ENCODE measurements around the gene DCHS1.

Gene DCHS1

GRCh38 chr11:6656936-6657335 lies 1.3 kb upstream of the DCHS1 start:
- no peak for TF ChIP-seq ZC3H10 (CRISPR knock-in tag; IDR thresholded peaks at IDR 0.05)
- TF ChIP-seq PPARA (CRISPR knock-in tag; IDR thresholded peaks at IDR 0.05; ENCODE audit: borderline replicate concordance): no peak
- no peak for TF ChIP-seq ISL1 (CRISPR knock-in tag; IDR thresholded peaks at IDR 0.05)
- no peak for TF ChIP-seq POU6F1 (CRISPR knock-in tag; IDR thresholded peaks at IDR 0.05; ENCODE audit: borderline replicate concordance, low read depth)
- no peak for TF ChIP-seq TSHZ2 (CRISPR knock-in tag; IDR thresholded peaks at IDR 0.05)
- TF ChIP-seq ESRRG (CRISPR knock-in tag; IDR thresholded peaks at IDR 0.05): no peak
- TF ChIP-seq CSRNP3 (CRISPR knock-in tag; IDR thresholded peaks at IDR 0.05): no peak
- no peak for TF ChIP-seq CREB5 (CRISPR knock-in tag; IDR thresholded peaks at IDR 0.05; ENCODE audit: low read depth)
- TF ChIP-seq ZFP30 (CRISPR knock-in tag; IDR thresholded peaks at IDR 0.05): no peak
- no peak for TF ChIP-seq TOX (CRISPR knock-in tag; IDR thresholded peaks at IDR 0.05; ENCODE audit: borderline replicate concordance)
- no peak for TF ChIP-seq PATZ1 (CRISPR knock-in tag; IDR thresholded peaks at IDR 0.05; ENCODE audit: borderline replicate concordance)
- no peak for TF ChIP-seq ZNF70 (CRISPR knock-in tag; IDR thresholded peaks at IDR 0.05)
- TF ChIP-seq ZFP3 (CRISPR knock-in tag; IDR thresholded peaks at IDR 0.05): no peak
- no peak for TF ChIP-seq CSDC2 (CRISPR knock-in tag; IDR thresholded peaks at IDR 0.05)
- no peak for TF ChIP-seq RARB (CRISPR knock-in tag; IDR thresholded peaks at IDR 0.05)
- TF ChIP-seq ZNF8 (CRISPR knock-in tag; IDR thresholded peaks at IDR 0.05): no peak
- TF ChIP-seq SNAI2 (CRISPR knock-in tag; IDR thresholded peaks at IDR 0.05): no peak
- no peak for TF ChIP-seq BACH2 (CRISPR knock-in tag; IDR thresholded peaks at IDR 0.05; ENCODE audit: borderline replicate concordance)
- ATAC-seq: no peak

- TF ChIP-seq ARNTL (CRISPR knock-in tag; IDR thresholded peaks at IDR 0.05; ENCODE audit: borderline replicate concordance, low read depth): no peak
- no peak for TF ChIP-seq RARB (CRISPR knock-in tag; IDR thresholded peaks at IDR 0.05)
- TF ChIP-seq ZFP30 (CRISPR knock-in tag; IDR thresholded peaks at IDR 0.05): no peak
- no peak for TF ChIP-seq ZNF70 (CRISPR knock-in tag; IDR thresholded peaks at IDR 0.05)
- no peak for TF ChIP-seq ZNF565 (CRISPR knock-in tag; conservative IDR thresholded peaks at IDR 0.05; ENCODE audit: low read depth)
- TF ChIP-seq GLIS3 (CRISPR knock-in tag; IDR thresholded peaks at IDR 0.05): no peak
- TF ChIP-seq CSRNP3 (CRISPR knock-in tag; IDR thresholded peaks at IDR 0.05): no peak
- TF ChIP-seq OSR1 (CRISPR knock-in tag; IDR thresholded peaks at IDR 0.05): no peak
- no peak for TF ChIP-seq CSDC2 (CRISPR knock-in tag; IDR thresholded peaks at IDR 0.05)
- no peak for TF ChIP-seq ESRRG (CRISPR knock-in tag; IDR thresholded peaks at IDR 0.05)
- ATAC-seq: no peak
Observed at GRCh38 chr11:6656584-6656915, 941 bp upstream of the DCHS1 start.

Data from SK-N-SH treated with all-trans-retinoic acid at 6 μM for 48 hours (cell line).